Caco-2 (cell line): ENCODE results near the gene INO80D. TPM values are rescaled to one million over a fixed set of nuclear protein-coding genes. Genes with fewer than 3 reads are reported as not detected.

Experiments
- BruUV-seq: library from RNA; stranded (reverse); fragments of 400-500 nt; replicated peaks from 2 replicates; lab custom pipeline; 2021; lab: Mats Ljungman, UMichigan
- CTCF ChIA-PET: fragments of 300-600 bp; sonication (Branson Sonifier 250); formaldehyde crosslinking; loops from one replicate; lab custom pipeline; 2022; ENCODE audit warnings: antibody characterized with exemption; lab: Charles Lee
- POLR2A ChIA-PET: fragments of 300-600 bp; sonication (Branson Sonifier 250); formaldehyde crosslinking; loops from one replicate; lab custom pipeline; 2022; ENCODE audit warnings: antibody characterized with exemption; lab: Charles Lee
- DNase-seq, 2 experiments: peaks; one replicate each; pipeline versions ENCODE4 v3.0.0 to v3.0.0-alpha.2; 2020 to 2022
- H3K27me3 ChIP-seq: replicated peaks from 2 replicates; pipeline ENCODE4 v1.6.0; 2011; ENCODE audit warnings: low read length; ENCODE audit not compliant: control insufficient read depth, insufficient read depth
- H3K36me3 ChIP-seq: 2 replicates; pipeline ENCODE4 v1.5.1; 2011; ENCODE audit warnings: low read length; ENCODE audit not compliant: control insufficient read depth, insufficient read depth
- H3K4me1 ChIP-seq: fragments of 250-450 bp; sonication (Bioruptor Pico); 2 replicates; pipeline ENCODE4 v1.5.1; 2020; ENCODE audit warnings: mild to moderate bottlenecking
- H3K4me3 ChIP-seq: 2 replicates; pipeline ENCODE4 v1.5.1; 2011; ENCODE audit warnings: low read depth, mild to moderate bottlenecking, control low read depth, low read length
- H3K9me3 ChIP-seq: fragments of 250-450 bp; sonication (Bioruptor Pico); 2 replicates; pipeline ENCODE4 v1.5.1; 2020; ENCODE audit warnings: mild to moderate bottlenecking, moderate library complexity
- H3K27ac Mint-ChIP-seq: one replicate; pipeline ENCODE4 v1.8.0; 2022; ENCODE audit warnings: mixed read lengths; ENCODE audit not compliant: unreplicated experiment
- H3K27me3 Mint-ChIP-seq: one replicate; pipeline ENCODE4 v1.8.0; 2022; ENCODE audit warnings: mixed read lengths; ENCODE audit not compliant: insufficient read depth, unreplicated experiment
- H3K36me3 Mint-ChIP-seq: one replicate; pipeline ENCODE4 v1.8.0; 2022; ENCODE audit warnings: mild to moderate bottlenecking, mixed read lengths; ENCODE audit not compliant: insufficient read depth, unreplicated experiment
- H3K4me1 Mint-ChIP-seq: one replicate; pipeline ENCODE4 v1.8.0; 2022; ENCODE audit warnings: low read depth, mixed read lengths; ENCODE audit not compliant: unreplicated experiment
- H3K4me3 Mint-ChIP-seq: one replicate; pipeline ENCODE4 v1.8.0; 2022; ENCODE audit warnings: mild to moderate bottlenecking, moderate library complexity, mixed read lengths; ENCODE audit not compliant: unreplicated experiment
- H3K9me3 Mint-ChIP-seq: one replicate; pipeline ENCODE4 v1.8.0; 2022; ENCODE audit warnings: mixed read lengths; ENCODE audit not compliant: unreplicated experiment
- CTCF ChIP-seq, 2 experiments: fragments of 200-600 bp in 1 of 2; IDR thresholded peaks; 1 replicate in 1 of 2; 2 replicates in 1 of 2; pipeline versions ENCODE4 v1.5.1 to v1.8.0; 2011 to 2022; ENCODE audit warnings: antibody characterized with exemption in 1 of 2, control low read depth in 1 of 2, inconsistent platforms in 1 of 2, low read depth in 1 of 2, low read length in 1 of 2, mild to moderate bottlenecking in 1 of 2, moderate library complexity in 1 of 2; ENCODE audit not compliant: insufficient read depth in 1 of 2, severe bottlenecking in 1 of 2, unreplicated experiment in 1 of 2
- intact Hi-C: fragments of 100-400 bp; cut with micrococcal nuclease; formaldehyde crosslinking; loops from one replicate; pipeline ENCODE4 v1.10.0; 2022; ENCODE audit not compliant: unreplicated experiment
- total RNA-seq: library from RNA; stranded (reverse); gene quantifications from 2 replicates; pipeline ENCODE4 v1.2.3, GENCODE V29; 2022

The INO80D gene
- total RNA-seq, 1 experiment from 2014 or later, result 19.8 TPM

GRCh38 chr2:205952282-205952681, 133.7 kb downstream of the INO80D start:
- Histone ChIP-seq H3K4me1 (peaks cover 8% of the 10 kb centered on the region), H3K4me3 (no peak overlapping the region), H3K27me3 (no peaks in the 10 kb centered on the region), H3K9me3 (no peaks in the 10 kb centered on the region), H3K36me3 (no peaks in the 10 kb centered on the region)
- ChIA-PET POLR2A (no interaction called here), CTCF (no interaction called here)
- TF ChIP-seq CTCF (IDR thresholded peaks at IDR 0.05; ENCODE audit: insufficient read depth in 1 of 2, low read depth in 1 of 2, low read length in 1 of 2, severe bottlenecking in 1 of 2, unreplicated experiment in 1 of 2), result no peak
- Mint-ChIP-seq H3K4me1 (no peaks in the 10 kb centered on the region), H3K4me3 (no peak overlapping the region), H3K27ac (no peak overlapping the region), H3K9me3 (peaks cover 24% of the 10 kb centered on the region), H3K36me3 (no peaks in the 10 kb centered on the region), H3K27me3 (no peaks in the 10 kb centered on the region)
- BruUV-seq, result no TSS peak
- no peak for DNase-seq
- intact Hi-C loops, result no loop called here

- no peaks in the 10 kb centered on the region for H3K27me3 ChIP-seq
- H3K9me3 ChIP-seq, result no peaks in the 10 kb centered on the region
- intact Hi-C loops, result loop anchor here (1.0 to 2.0 kb wide), 5 partner anchors 15 to 172 kb away; no protein-coding TSS in a partner anchor
- peaks cover 21% of the 10 kb centered on the region for H3K4me1 ChIP-seq
- ChIA-PET CTCF (interaction anchor here (0.6 to 2.6 kb wide), 4 partner anchors 23 to 137 kb away, joined by 3 to 21 read pairs (median 5); no protein-coding TSS in a partner anchor), POLR2A (no interaction called here)
- H3K4me1 Mint-ChIP-seq, result peaks cover 9% of the 10 kb centered on the region
- H3K4me3 ChIP-seq, result no peak overlapping the region
- peaks cover 24% of the 10 kb centered on the region for H3K9me3 Mint-ChIP-seq
- no peaks in the 10 kb centered on the region for H3K27me3 Mint-ChIP-seq
- H3K27ac Mint-ChIP-seq, result no peak overlapping the region
- no TSS peak for BruUV-seq
- no peak overlapping the region for H3K4me3 Mint-ChIP-seq
- DNase-seq, result peak in 1 of 2 experiments; percentile 29
- H3K36me3 ChIP-seq, result no peaks in the 10 kb centered on the region
- no peaks in the 10 kb centered on the region for H3K36me3 Mint-ChIP-seq
- TF ChIP-seq CTCF (IDR thresholded peaks at IDR 0.05; ENCODE audit: insufficient read depth in 1 of 2, low read depth in 1 of 2, low read length in 1 of 2, severe bottlenecking in 1 of 2, unreplicated experiment in 1 of 2), result peak in 1 of 2 experiments; percentile 10
Measured at GRCh38 chr2:205948883-205949282, 137.1 kb downstream of the INO80D start.

GRCh38 chr2:205948496-205948837, 137.5 kb downstream of the INO80D start:
- no peaks in the 10 kb centered on the region for H3K36me3 ChIP-seq
- ChIA-PET CTCF (interaction anchor here (1.1 to 2.6 kb wide), 4 partner anchors 12 to 35 kb away, joined by 3 to 21 read pairs (median 8); no protein-coding TSS in a partner anchor), POLR2A (no interaction called here)
- intact Hi-C loops, result loop anchor here (1.0 to 2.0 kb wide), 5 partner anchors 14 to 172 kb away; no protein-coding TSS in a partner anchor
- H3K9me3 ChIP-seq, result no peaks in the 10 kb centered on the region
- H3K4me3 ChIP-seq, result no peak overlapping the region
- Mint-ChIP-seq H3K9me3 (peaks cover 24% of the 10 kb centered on the region), H3K4me3 (no peak overlapping the region), H3K36me3 (no peaks in the 10 kb centered on the region), H3K27ac (no peak overlapping the region), H3K4me1 (peaks cover 9% of the 10 kb centered on the region), H3K27me3 (no peaks in the 10 kb centered on the region)
- no peaks in the 10 kb centered on the region for H3K27me3 ChIP-seq
- DNase-seq, result no peak
- TF ChIP-seq CTCF (IDR thresholded peaks at IDR 0.05; ENCODE audit: insufficient read depth in 1 of 2, low read depth in 1 of 2, low read length in 1 of 2, severe bottlenecking in 1 of 2, unreplicated experiment in 1 of 2), result no peak
- H3K4me1 ChIP-seq, result peaks cover 26% of the 10 kb centered on the region
- BruUV-seq, result no TSS peak
